Fibroblast of skin of scalp (primary cell): ENCODE measurements around the gene FZD10.

Source experiments
- DNase-seq: peaks from one replicate; pipeline ENCODE4 v3.0.0-alpha.2; 2013

The FZD10 gene

GRCh38 chr12:130154276-130155070, 7.8 kb upstream of the FZD10 start:
- no peak for DNase-seq

GRCh38 chr12:130155416-130156073, 6.7 kb upstream of the FZD10 start:
- DNase-seq, result no peak

- DNase-seq, result no peak
Observed at GRCh38 chr12:130156652-130157275, 5.5 kb upstream of the FZD10 start.

- no peak for DNase-seq
Observed at GRCh38 chr12:130157998-130158753, 4.1 kb upstream of the FZD10 start.

GRCh38 chr12:130158754-130159059, 3.6 kb upstream of the FZD10 start:
- no peak for DNase-seq

GRCh38 chr12:130160306-130160705, 2.0 kb upstream of the FZD10 start:
- no peak for DNase-seq

GRCh38 chr12:130160711-130161231, 1.5 kb upstream of the FZD10 start:
- no peak for DNase-seq

- peak; percentile 21 for DNase-seq
Observed at GRCh38 chr12:130161261-130162243, 712 bp upstream of the FZD10 start.

GRCh38 chr12:130162745-130163460, 639 bp downstream of the FZD10 start:
- DNase-seq, result no peak

- no peak for DNase-seq
Observed at GRCh38 chr12:130163461-130164215, 1.4 kb downstream of the FZD10 start.

- no peak for DNase-seq
Observed at GRCh38 chr12:130164216-130164542, 1.9 kb downstream of the FZD10 start.

GRCh38 chr12:130164936-130165335, 2.7 kb downstream of the FZD10 start:
- no peak for DNase-seq

- no peak for DNase-seq
Observed at GRCh38 chr12:130166306-130166705, 4.0 kb downstream of the FZD10 start.

- DNase-seq, result no peak
Observed at GRCh38 chr12:130167537-130167936, 5.3 kb downstream of the FZD10 start.

- no peak for DNase-seq
Observed at GRCh38 chr12:130169256-130169655, 7.0 kb downstream of the FZD10 start.

- DNase-seq, result no peak
Observed at GRCh38 chr12:130169924-130170323, 7.7 kb downstream of the FZD10 start.

- DNase-seq, result no peak
Observed at GRCh38 chr12:130170611-130171010, 8.3 kb downstream of the FZD10 start.

GRCh38 chr12:130177635-130178242, 15.5 kb downstream of the FZD10 start:
- no peak for DNase-seq

GRCh38 chr12:130178282-130178681, 16.0 kb downstream of the FZD10 start:
- no peak for DNase-seq

- DNase-seq, result no peak
Observed at GRCh38 chr12:130179191-130179590, 16.9 kb downstream of the FZD10 start.
